Measurements from ENCODE around the gene ZC3H4. TPM values are rescaled to one million over a fixed set of nuclear protein-coding genes. Genes with fewer than 3 reads are reported as not detected.

ZC3H4 gene
- total and polyA plus RNA-seq, 10 of the 15 experiments (the other 5 are each of a cell fraction or from before 2014, with no cell fraction given) = 5.1 to 86.3 (median 15.5) TPM

GRCh38 chr19:47156861-47157430 lies 43.4 kb upstream of the ZC3H4 start (continued):
- TF ChIP-seq, protein P1, sequence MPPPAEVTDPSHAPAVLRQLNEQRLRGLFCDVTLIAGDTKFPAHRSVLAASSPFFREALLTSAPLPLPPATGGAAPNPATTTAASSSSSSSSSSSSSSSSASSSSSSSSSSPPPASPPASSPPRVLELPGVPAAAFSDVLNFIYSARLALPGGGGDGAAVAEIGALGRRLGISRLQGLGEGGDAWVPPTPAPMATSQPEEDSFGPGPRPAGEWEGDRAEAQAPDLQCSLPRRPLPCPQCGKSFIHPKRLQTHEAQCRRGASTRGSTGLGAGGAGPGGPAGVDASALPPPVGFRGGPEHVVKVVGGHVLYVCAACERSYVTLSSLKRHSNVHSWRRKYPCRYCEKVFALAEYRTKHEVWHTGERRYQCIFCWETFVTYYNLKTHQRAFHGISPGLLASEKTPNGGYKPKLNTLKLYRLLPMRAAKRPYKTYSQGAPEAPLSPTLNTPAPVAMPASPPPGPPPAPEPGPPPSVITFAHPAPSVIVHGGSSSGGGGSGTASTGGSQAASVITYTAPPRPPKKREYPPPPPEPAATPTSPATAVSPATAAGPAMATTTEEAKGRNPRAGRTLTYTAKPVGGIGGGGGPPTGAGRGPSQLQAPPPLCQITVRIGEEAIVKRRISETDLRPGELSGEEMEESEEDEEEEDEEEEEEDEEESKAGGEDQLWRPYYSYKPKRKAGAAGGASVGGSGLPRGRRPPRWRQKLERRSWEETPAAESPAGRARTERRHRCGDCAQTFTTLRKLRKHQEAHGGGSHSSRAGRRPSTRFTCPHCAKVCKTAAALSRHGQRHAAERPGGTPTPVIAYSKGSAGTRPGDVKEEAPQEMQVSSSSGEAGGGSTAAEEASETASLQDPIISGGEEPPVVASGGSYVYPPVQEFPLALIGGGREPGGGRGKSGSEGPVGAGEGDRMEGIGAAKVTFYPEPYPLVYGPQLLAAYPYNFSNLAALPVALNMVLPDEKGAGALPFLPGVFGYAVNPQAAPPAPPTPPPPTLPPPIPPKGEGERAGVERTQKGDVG (CRISPR knock-in tag; IDR thresholded peaks at IDR 0.05) = no peak
- TF ChIP-seq RAD51 (IDR thresholded peaks at IDR 0.05) = no peak
- TF ChIP-seq LARP7 (IDR thresholded peaks at IDR 0.05) = no peak
- TF ChIP-seq USF1 (IDR thresholded peaks at IDR 0.05; ENCODE audit: borderline replicate concordance, extremely low read length, insufficient read depth, low read depth, low read length) = no peak
- TF ChIP-seq KAT2A (conservative IDR thresholded peaks at IDR 0.05; ENCODE audit: control insufficient read depth, low read depth, low read length) = no peak
- peak; percentile 97 for TF ChIP-seq RUNX3 (IDR thresholded peaks at IDR 0.05; ENCODE audit: low read length)
- TF ChIP-seq, protein P2, sequence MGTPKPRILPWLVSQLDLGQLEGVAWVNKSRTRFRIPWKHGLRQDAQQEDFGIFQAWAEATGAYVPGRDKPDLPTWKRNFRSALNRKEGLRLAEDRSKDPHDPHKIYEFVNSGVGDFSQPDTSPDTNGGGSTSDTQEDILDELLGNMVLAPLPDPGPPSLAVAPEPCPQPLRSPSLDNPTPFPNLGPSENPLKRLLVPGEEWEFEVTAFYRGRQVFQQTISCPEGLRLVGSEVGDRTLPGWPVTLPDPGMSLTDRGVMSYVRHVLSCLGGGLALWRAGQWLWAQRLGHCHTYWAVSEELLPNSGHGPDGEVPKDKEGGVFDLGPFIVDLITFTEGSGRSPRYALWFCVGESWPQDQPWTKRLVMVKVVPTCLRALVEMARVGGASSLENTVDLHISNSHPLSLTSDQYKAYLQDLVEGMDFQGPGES (IDR thresholded peaks at IDR 0.05) = no peak
- TF ChIP-seq BRCA1 (IDR thresholded peaks at IDR 0.05; ENCODE audit: low read depth, low read length) = no peak
- no peak for TF ChIP-seq ZZZ3 (IDR thresholded peaks at IDR 0.05; ENCODE audit: control insufficient read depth, insufficient read length, low read depth)
- TF ChIP-seq CTCF (IDR thresholded peaks at IDR 0.05 in 2 of 3, conservative IDR thresholded peaks at IDR 0.05 in 1 of 3; ENCODE audit: control insufficient read depth in 2 of 3, extremely low read depth in 1 of 3, insufficient read depth in 1 of 3, low read depth in 3 of 3, low read length in 3 of 3) = no peak
- no peak for TF ChIP-seq HDAC6 (IDR thresholded peaks at IDR 0.05; ENCODE audit: unreplicated experiment)
- 0 out of 2 replicates have a peak, but pooled peaks have one; percentile 6 for TF ChIP-seq RAD21 (IDR thresholded peaks at IDR 0.05; ENCODE audit: insufficient read depth, low read depth, low read length)
- TF ChIP-seq IRF5 (IDR thresholded peaks at IDR 0.05; ENCODE audit: borderline replicate concordance) = no peak
- no peak for TF ChIP-seq YBX1 (IDR thresholded peaks at IDR 0.05)
- TF ChIP-seq IRF4 (IDR thresholded peaks at IDR 0.05; ENCODE audit: low read depth, low read length) = no peak
- TF ChIP-seq, protein P3, sequence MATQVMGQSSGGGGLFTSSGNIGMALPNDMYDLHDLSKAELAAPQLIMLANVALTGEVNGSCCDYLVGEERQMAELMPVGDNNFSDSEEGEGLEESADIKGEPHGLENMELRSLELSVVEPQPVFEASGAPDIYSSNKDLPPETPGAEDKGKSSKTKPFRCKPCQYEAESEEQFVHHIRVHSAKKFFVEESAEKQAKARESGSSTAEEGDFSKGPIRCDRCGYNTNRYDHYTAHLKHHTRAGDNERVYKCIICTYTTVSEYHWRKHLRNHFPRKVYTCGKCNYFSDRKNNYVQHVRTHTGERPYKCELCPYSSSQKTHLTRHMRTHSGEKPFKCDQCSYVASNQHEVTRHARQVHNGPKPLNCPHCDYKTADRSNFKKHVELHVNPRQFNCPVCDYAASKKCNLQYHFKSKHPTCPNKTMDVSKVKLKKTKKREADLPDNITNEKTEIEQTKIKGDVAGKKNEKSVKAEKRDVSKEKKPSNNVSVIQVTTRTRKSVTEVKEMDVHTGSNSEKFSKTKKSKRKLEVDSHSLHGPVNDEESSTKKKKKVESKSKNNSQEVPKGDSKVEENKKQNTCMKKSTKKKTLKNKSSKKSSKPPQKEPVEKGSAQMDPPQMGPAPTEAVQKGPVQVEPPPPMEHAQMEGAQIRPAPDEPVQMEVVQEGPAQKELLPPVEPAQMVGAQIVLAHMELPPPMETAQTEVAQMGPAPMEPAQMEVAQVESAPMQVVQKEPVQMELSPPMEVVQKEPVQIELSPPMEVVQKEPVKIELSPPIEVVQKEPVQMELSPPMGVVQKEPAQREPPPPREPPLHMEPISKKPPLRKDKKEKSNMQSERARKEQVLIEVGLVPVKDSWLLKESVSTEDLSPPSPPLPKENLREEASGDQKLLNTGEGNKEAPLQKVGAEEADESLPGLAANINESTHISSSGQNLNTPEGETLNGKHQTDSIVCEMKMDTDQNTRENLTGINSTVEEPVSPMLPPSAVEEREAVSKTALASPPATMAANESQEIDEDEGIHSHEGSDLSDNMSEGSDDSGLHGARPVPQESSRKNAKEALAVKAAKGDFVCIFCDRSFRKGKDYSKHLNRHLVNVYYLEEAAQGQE (IDR thresholded peaks at IDR 0.05; ENCODE audit: low read depth, low read length) = no peak

Data from GM12878 (cell line).